IPS DF 6.9 (cell line): ENCODE measurements around the gene OXSR1.

Experiments used
- DNase-seq: peaks from one replicate; pipeline ENCODE4 v3.0.0-alpha.2; 2013; ENCODE audit warnings: low read depth, low spot score
- H3K27ac ChIP-seq: one replicate; pipeline ENCODE4 v1.5.1; 2013; ENCODE audit warnings: low read length, control low read depth
- H3K27me3 ChIP-seq: 2 replicates; pipeline ENCODE4 v1.6.1; 2013; ENCODE audit warnings: mild to moderate bottlenecking, low read length; ENCODE audit not compliant: control insufficient read depth, insufficient read depth
- H3K36me3 ChIP-seq: 2 replicates; pipeline ENCODE4 v1.6.1; 2013; ENCODE audit warnings: low read length; ENCODE audit not compliant: control insufficient read depth, insufficient read depth
- H3K4me1 ChIP-seq: 2 replicates; pipeline ENCODE4 v1.6.1; 2013; ENCODE audit warnings: low read length; ENCODE audit not compliant: control insufficient read depth, insufficient read depth
- H3K4me3 ChIP-seq: 2 replicates; pipeline ENCODE4 v1.5.1; 2013; ENCODE audit warnings: mild to moderate bottlenecking, low read length
- H3K9me3 ChIP-seq: 2 replicates; pipeline ENCODE4 v1.6.1; 2013; ENCODE audit warnings: low read length, inconsistent platforms; ENCODE audit not compliant: control insufficient read depth, insufficient read depth
- WGBS: extraction: QIAGEN DNeasy Blood & Tissue Kit; methylation state at CpG from one replicate; pipeline ENCODE4 v1.1.7; 2013; ENCODE audit warnings: mixed read lengths, missing lambda C conversion rate; ENCODE audit not compliant: insufficient read length, insufficient coverage; 5-methylcytosine and 5-hydroxymethylcytosine counted together

Gene OXSR1

GRCh38 chr3:38146504-38146903 lies 18.8 kb upstream of the OXSR1 start:
- H3K4me1 ChIP-seq = no peaks in the 10 kb centered on the region
- H3K9me3 ChIP-seq = no peaks in the 10 kb centered on the region
- H3K27me3 ChIP-seq = no peaks in the 10 kb centered on the region
- no CpG with 5 or more reads among the region's 2 CpGs for WGBS
- H3K4me3 ChIP-seq = no peak overlapping the region
- peaks cover 2% of the 10 kb centered on the region; the same call in 1 of the 2 replicates for H3K36me3 ChIP-seq
- no peak overlapping the region for H3K27ac ChIP-seq
- DNase-seq = no peak

DNA sequence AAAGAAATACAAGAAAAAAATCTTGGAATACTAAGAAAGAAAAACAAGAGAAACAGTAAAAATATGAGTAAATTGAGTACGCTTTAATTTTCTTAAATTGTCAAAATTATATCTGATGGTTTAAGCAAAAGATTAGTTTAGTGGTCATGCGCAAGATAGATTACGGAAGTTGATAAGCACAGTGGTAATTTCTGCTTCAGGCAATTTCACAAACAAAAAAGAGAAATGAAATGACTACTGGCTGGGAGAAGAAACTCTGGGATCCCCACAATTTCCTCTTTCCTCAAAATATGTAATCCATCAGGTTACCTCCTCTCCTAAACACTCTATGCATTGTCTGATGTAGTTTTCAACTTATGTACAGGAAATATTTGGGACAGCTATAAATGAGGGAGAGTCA lies 17.9 kb upstream of the OXSR1 start:
- Histone ChIP-seq H3K9me3 (no peaks in the 10 kb centered on the region), H3K27me3 (no peaks in the 10 kb centered on the region), H3K27ac (no peak overlapping the region), H3K4me3 (no peak overlapping the region), H3K4me1 (no peaks in the 10 kb centered on the region), H3K36me3 (no peaks in the 10 kb centered on the region)
- WGBS = no CpG with 5 or more reads among the region's 3 CpGs
- no peak for DNase-seq

- Histone ChIP-seq H3K4me1 (no peaks in the 10 kb centered on the region), H3K27ac (no peak overlapping the region), H3K9me3 (no peaks in the 10 kb centered on the region), H3K36me3 (no peaks in the 10 kb centered on the region), H3K4me3 (no peak overlapping the region), H3K27me3 (no peaks in the 10 kb centered on the region)
- DNase-seq = no peak
- no CpG with 5 or more reads among the region's 5 CpGs for WGBS
These were observed 16.9 kb upstream of the OXSR1 start for GRCh38 chr3:38148311-38148882.

DNA sequence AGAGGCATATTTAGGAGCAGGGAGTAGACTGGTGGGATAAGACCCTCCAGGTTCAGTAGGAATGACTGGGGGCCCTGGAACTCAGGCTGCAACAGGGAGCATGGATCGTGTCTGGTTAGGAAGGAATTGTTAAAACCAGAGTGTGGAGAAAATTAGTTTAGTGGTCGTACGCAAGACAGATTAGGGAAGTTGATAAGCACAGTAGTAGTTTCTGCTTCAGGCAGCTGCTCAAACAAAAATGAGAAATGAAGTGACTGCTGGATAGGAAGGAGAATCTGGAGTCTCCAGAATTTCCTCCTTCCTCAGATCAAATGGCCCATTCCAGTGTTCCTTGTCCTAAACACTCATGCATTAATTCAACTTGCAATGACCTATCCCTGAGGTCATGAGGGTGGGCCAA lies 15.6 kb upstream of the OXSR1 start:
- H3K36me3 ChIP-seq = no peaks in the 10 kb centered on the region
- no peaks in the 10 kb centered on the region for H3K9me3 ChIP-seq
- no peaks in the 10 kb centered on the region for H3K4me1 ChIP-seq
- WGBS = 100% methylated on average over 2 of the region's 3 CpGs
- no peak overlapping the region for H3K27ac ChIP-seq
- no peaks in the 10 kb centered on the region for H3K27me3 ChIP-seq
- no peak for DNase-seq
- H3K4me3 ChIP-seq = no peak overlapping the region

GRCh38 chr3:38150780-38151528 lies 14.4 kb upstream of the OXSR1 start:
- Histone ChIP-seq H3K9me3 (no peaks in the 10 kb centered on the region), H3K27ac (no peak overlapping the region)

GRCh38 chr3:38151667-38152265 lies 13.6 kb upstream of the OXSR1 start:
- Histone ChIP-seq H3K4me1 (no peaks in the 10 kb centered on the region), H3K9me3 (no peaks in the 10 kb centered on the region), H3K36me3 (no peaks in the 10 kb centered on the region), H3K27me3 (no peaks in the 10 kb centered on the region), H3K27ac (no peak overlapping the region), H3K4me3 (no peak overlapping the region)
- WGBS = no CpG with 5 or more reads among the region's 3 CpGs
- DNase-seq = no peak

More at GRCh38 chr3:38150780-38151528, 14.4 kb upstream of the OXSR1 start:
- DNase-seq = no peak
- Histone ChIP-seq H3K4me3 (no peak overlapping the region), H3K4me1 (no peaks in the 10 kb centered on the region), H3K36me3 (no peaks in the 10 kb centered on the region), H3K27me3 (no peaks in the 10 kb centered on the region)
- no CpG with 5 or more reads among the region's 3 CpGs for WGBS

GRCh38 chr3:38152609-38153008 lies 12.7 kb upstream of the OXSR1 start:
- no peak for DNase-seq
- Histone ChIP-seq H3K27me3 (no peaks in the 10 kb centered on the region), H3K4me1 (no peaks in the 10 kb centered on the region), H3K4me3 (no peak overlapping the region), H3K36me3 (no peaks in the 10 kb centered on the region), H3K27ac (no peak overlapping the region), H3K9me3 (no peaks in the 10 kb centered on the region)
- no CpG with 5 or more reads among the region's 2 CpGs for WGBS

DNA sequence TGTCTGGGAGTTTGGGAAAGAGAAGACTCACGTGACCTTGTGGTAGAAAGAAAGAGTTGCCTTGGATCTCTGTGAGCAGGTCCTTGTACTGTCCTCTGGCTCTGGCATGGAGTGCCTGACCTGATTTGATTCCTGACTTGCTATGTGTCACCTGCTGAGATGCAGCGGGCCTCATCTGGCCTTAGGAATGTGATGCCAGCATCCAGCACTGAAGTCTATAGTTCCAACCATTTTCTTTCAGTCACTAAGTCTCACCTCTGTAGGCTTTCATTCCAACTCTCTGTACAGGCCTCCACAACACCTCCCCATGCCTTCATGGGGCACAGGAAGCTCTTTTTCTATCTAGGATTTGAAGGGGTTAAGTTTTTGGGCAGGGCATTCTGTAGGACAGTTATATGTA lies 12.1 kb upstream of the OXSR1 start:
- WGBS = no CpG with 5 or more reads among the region's 2 CpGs
- no peak for DNase-seq

DNA sequence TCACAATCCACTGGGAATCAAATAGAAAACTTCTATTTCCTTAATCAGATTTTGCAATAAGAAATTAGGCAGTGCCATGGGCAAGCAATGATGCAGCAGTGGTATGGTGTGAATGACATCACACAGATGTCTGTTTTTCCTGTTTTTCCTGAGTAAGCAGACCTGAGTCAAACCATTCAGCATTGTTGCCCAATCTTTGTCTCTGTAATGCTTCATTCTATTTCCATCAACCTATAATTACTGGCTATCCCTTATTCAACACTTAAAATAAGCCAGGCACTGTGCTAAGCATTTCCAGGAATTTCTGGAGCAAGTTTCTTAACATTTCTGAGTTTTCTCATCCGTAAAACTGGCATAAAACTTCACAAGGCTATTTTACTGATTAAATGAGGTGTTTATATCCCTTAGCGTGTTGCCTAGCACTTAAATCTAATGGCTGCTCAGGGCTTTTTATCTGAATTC lies 11.3 kb upstream of the OXSR1 start:
- no CpG with 5 or more reads among the region's 2 CpGs for WGBS
- Histone ChIP-seq H3K9me3 (no peaks in the 10 kb centered on the region), H3K4me3 (no peak overlapping the region), H3K4me1 (no peaks in the 10 kb centered on the region), H3K27ac (no peak overlapping the region), H3K36me3 (no peaks in the 10 kb centered on the region), H3K27me3 (no peaks in the 10 kb centered on the region)
- no peak for DNase-seq

More for the DNA sequence above, 12.1 kb upstream of the OXSR1 start:
- no peaks in the 10 kb centered on the region for H3K36me3 ChIP-seq
- no peaks in the 10 kb centered on the region for H3K9me3 ChIP-seq
- no peak overlapping the region for H3K4me3 ChIP-seq
- H3K27ac ChIP-seq = no peak overlapping the region
- no peaks in the 10 kb centered on the region for H3K4me1 ChIP-seq
- H3K27me3 ChIP-seq = no peaks in the 10 kb centered on the region

GRCh38 chr3:38154625-38155255 lies 10.6 kb upstream of the OXSR1 start:
- Histone ChIP-seq H3K27me3 (no peaks in the 10 kb centered on the region), H3K4me1 (no peaks in the 10 kb centered on the region), H3K27ac (no peak overlapping the region), H3K4me3 (no peak overlapping the region), H3K36me3 (no peaks in the 10 kb centered on the region), H3K9me3 (no peaks in the 10 kb centered on the region)
- DNase-seq = no peak
- WGBS = no CpG with 5 or more reads among the region's 2 CpGs
